ENCODE data around the gene GPR179.
A peak's percentile ranks its signal among the peaks of the same experiment; 100 is the strongest.

The GPR179 gene
- total RNA-seq, result 0 to 0.36 (median 0.21) reads per million in 4 donors

GRCh38 chr17:38343608-38344419, at the start of gene GPR179:
GPR179 (minus strand) TSS chr17:38343956; CDS start chr17:38343789, 167 bp downstream.
- no peak for DNase-seq

GRCh38 chr17:38379448-38379847, 35.7 kb upstream of the GPR179 start:
- DNase-seq, result no peak

GRCh38 chr17:38369124-38369886, 25.5 kb upstream of the GPR179 start:
- no peak for DNase-seq

GRCh38 chr17:38364741-38365140, 21.0 kb upstream of the GPR179 start:
- DNase-seq, result no peak

- DNase-seq, result no peak
Measured at GRCh38 chr17:38363016-38363415, 19.3 kb upstream of the GPR179 start.

- no peak for DNase-seq
Measured at GRCh38 chr17:38361694-38362465, 18.1 kb upstream of the GPR179 start.

GRCh38 chr17:38358586-38359513, 15.1 kb upstream of the GPR179 start:
- DNase-seq, result no peak

- DNase-seq, result no peak
Measured at GRCh38 chr17:38357486-38358123, 13.8 kb upstream of the GPR179 start.

GRCh38 chr17:38355251-38355650, 11.5 kb upstream of the GPR179 start:
- DNase-seq, result no peak

- DNase-seq, result no peak
Measured at GRCh38 chr17:38354466-38354865, 10.7 kb upstream of the GPR179 start.

GRCh38 chr17:38353668-38354067, 9.9 kb upstream of the GPR179 start:
- DNase-seq, result no peak

- DNase-seq, result no peak
Measured at GRCh38 chr17:38353086-38353604, 9.4 kb upstream of the GPR179 start.

GRCh38 chr17:38352245-38353085, 8.7 kb upstream of the GPR179 start:
- peak in 2 of 5 donors; percentile 2 to 12 for DNase-seq

GRCh38 chr17:38351412-38352222, 7.9 kb upstream of the GPR179 start, which contains the start of gene SOCS7:
SOCS7 (plus strand) TSS chr17:38351844; CDS start chr17:38352053, 209 bp downstream.
- peak; percentile 84 to 91 (median 88) for DNase-seq

GRCh38 chr17:38350035-38350434, 6.3 kb upstream of the GPR179 start:
- no peak for DNase-seq

- peak; percentile 57 to 80 (median 69) for DNase-seq
Measured at GRCh38 chr17:38349097-38349730, 5.5 kb upstream of the GPR179 start.

- no peak for DNase-seq
Measured at GRCh38 chr17:38345743-38346142, 2.0 kb upstream of the GPR179 start.

GRCh38 chr17:38344420-38344745, 627 bp upstream of the GPR179 start:
- DNase-seq, result no peak

All from T-helper 1 cell (primary cell).